ENCODE measurements around the gene PTGES.

The PTGES gene

DNA sequence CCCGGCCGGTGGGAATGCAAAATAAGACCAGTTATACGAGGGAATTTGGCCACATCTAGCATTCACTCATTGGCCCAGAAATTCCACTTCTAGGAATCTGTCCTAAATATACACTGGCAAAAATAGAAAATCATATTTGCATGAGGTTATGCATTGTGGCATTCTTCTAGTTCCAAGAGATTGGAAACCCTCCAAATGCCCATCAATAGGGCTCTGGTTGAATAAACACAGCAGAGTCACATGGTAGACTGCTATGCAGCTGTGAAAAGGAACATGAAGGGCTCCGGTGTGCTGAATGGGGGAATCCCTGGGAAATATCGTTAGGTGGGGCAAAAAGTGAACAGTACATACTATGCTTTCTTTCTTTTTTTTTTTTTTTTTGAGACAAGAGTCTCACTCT lies 36.8 kb downstream of the PTGES start:
- DNase-seq, result peak; percentile 92

DNA sequence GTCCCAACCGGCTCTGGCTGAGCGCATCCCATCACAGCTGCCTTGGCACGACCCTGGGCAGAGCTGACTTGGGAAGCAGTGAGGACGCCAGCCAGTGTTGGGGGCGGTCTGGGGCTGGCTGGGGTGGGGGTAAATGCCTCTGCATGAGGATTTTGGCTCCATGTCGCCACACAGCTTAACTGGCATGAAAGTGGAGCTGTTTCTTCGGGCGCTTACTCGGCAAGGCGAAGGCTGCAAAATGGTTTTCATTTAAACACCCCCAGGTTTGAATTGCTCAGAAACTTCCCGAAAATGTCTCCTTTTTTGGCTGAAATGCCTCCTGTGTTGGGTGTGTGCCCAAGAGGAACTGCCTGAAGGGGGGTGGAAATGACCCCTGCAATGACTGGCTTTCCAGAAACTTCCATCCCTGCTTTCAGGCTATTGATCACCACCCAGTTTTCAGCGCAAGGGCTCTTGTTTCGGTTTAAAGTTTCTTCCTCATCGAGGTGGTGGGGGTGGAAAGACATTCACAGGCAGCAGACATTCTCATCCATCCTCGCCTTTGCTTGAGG lies 38.3 kb downstream of the PTGES start:
- peak; percentile 42 for DNase-seq

DNA sequence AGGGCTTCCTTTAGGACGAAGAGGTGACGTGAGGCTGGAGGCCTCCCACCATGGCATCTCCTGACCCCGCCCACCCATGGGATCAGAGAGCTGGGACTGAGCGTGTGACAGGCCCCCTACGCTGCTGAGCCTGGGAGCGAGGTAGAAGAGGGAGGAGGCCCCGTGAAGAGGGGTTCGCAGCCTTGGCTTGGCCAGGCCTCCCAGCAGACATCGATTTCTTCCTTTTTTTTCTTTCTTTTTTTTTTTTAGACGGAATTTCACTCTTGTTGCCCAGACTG lies 39.5 kb downstream of the PTGES start:
- DNase-seq, result no peak

DNA sequence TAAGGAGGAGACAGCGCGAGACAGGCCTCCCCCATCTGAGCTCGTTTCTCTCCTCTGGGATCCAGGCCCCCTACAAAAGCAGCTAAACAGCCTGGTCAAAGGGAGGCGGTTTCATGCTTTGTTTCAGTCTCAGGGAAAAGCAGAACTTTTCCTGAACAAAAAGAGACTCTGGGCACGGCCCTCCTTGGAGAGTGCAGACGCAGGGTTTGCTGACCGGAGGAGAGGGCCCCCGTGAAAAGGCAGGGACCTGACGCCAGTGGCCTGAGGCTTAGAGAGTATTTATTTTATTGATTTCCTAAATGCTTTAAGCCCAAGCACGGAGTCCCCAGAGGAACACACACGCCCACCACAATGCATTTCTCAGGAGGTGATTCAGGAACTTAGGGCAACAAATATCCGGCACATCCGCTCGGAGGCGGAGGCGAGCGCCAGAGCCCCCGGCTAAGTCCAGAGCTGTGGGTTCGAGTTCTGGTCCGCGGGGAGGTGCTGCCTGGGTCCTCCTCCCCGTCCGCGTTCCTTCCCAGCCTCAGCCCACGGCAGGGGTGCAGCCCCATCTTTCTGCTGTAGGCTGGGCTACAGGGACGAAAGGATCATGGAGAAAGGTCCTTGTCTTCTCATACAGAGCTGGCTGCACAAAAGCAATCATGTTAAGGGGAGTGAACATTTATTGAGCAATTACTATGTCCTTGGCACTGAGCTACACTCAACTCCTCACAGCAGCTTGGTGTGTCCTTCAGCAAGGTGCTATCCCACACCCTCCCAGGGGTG lies 40.0 kb downstream of the PTGES start:
- DNase-seq, result peak; percentile 95

DNA sequence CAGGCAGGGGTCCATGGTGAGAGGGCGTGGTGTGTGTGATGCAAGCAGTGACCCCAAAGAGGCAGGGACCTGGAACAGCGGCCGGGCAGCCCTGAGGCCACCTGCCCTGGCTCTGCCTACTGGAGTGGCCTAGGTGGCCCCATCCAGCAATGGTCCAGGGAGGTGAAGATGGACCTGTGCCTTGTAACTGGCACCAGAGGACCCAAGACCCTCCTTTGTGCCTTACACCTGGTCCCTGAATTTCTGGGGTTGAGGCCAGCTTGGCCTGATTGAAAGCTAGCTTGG lies 42.7 kb downstream of the PTGES start:
- DNase-seq, result no peak

DNA sequence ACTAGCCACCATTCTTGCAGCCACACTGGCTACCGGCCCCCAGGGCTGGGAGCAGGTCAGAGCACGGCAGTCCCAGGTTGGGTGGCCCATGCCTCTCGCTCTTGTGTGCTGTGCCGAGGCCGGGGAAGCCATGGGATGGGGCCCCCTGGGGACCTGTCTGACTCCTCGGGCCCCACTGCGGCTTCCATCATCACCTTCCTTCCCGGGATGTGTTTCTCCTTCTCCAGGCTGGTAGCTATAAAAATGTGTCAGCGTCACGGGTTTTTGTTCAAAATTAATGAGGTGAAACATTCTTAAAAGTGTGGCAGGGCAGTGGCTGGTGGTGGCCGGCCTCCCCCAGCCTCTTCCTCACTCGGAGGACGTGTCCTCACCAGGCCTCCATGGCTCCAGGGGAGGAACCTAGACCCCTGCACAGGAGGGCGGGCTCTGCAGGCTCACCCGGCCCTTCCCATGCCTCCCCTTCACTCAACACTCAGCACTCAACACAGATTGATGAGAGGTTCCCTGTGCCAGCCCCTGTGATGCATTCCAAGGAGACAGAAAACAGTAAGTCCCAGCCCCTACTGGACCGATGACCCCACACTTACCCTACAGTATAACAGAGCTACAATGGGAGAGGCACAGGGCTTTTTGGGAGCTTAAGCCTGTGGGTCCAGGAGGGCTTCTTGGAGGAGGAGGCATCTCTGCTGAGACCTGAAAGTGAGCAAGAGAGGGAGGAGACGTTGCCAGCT lies 43.2 kb downstream of the PTGES start:
- DNase-seq, result no peak

DNA sequence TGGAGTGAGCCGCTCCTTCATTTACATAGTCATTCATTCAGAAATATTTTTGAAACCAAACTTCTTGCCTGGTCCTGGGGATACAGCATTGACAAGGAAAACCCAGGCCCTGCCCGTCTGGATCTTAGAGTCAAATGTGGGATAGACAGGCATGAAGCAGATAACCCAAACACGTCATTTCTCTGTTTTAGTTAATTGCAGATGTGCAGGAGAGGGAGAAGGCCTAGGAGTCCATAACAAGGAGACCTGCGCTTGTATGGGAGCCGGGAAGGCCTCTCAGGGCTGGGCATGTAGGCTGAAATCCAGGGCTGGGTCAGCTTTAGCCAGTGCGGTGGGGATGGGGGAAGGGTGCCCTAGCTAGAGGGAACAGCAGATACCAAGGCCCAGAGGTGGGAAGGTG lies 44.0 kb downstream of the PTGES start:
- DNase-seq, result no peak

DNA sequence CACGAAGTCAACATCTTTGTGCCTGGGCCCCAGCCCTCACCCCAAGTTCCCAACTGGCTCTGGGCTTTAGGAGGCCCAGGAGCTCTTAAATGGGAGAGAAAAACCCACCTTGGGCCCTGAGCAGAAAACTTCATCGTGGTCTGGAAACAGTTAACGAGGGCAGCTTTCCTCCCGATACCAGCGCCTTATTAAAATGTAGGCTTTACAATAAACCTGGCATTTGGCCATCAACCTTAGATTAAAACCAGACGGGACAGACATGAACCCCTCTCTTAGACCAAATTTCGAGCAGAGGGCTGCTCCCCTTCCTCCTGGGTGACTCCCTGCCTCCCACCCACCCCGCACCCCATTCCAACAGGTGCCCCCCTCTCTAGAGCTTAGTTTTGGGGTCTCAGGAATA lies 48.0 kb downstream of the PTGES start:
- no peak for DNase-seq

DNA sequence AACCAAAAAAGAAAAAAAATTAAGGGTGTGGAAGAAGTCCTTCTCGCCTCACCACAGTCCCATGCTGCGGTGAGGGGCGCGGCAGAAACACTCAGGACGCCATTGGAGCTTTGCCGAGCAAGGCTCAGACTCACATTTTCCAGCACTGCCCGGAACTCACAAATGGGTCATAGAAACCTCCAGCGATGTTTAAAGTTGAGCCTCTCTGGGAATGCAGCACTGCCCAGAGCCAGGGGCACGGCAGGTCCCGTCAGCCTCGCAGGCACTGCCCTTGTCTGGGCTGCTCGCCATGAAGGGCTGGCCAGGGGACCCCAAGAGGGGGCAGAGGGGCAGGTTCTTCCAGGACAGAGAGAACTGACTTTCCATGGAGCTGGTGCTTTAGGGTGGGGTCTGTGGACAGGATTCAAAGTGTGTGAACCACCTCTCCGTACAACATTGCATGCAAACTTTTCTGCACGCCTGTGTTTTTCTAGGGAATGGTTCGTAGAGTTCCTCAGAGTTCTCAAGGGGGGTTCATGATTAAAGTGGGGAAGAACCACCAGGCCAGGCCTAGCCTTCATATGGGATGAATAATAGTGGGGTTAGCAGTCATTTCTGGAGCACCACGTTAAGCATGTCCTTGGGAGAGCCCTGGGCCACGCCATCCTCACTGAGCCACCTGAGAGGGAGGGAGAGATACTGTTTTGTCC lies 49.0 kb downstream of the PTGES start:
- DNase-seq, result peak; percentile 82

DNA sequence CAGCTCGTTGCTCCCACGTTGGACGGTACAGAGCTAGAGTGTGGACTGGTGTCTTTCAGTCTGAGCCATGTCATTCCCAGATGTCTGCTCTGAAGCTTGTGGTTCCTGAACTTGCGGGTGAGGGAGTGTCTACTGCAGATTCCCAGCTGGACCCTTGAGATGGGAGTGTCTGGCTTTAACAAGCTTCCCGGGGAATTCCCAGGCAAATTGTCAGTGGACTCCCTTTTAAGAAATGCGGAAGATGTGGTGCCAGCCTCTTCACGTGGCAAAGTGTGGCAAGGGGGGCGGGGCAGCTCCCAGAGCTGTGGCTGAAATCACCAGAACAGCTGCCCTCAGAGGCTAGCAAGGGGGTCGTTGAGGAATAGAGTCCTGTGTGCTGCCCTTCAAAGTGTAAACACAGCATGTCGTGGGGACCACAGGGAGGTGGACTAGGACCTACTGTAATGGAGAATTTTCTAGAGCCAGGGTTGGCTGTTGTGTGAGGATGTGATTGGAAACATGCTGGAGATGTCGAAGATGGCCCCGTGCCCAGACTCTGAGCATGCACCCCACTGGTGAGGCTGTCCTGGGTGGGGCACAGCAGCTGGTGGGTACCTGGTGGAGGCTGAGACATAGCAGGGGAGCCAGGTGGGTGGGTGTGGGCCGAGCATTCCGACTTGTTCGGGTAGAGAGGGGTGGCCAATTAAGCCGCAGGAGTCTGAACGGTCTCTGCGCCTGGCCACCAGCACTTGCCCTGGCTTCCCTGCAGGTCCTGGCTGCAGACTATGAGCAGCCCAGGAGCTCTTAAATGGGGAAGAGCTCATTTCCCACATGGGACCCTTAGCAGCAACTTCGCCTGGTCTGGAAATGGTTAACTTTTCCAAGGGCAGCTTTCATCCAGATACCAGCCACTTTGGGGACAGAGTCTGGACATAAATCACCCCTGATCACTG lies 50.0 kb downstream of the PTGES start:
- peak; percentile 96 for DNase-seq

DNA sequence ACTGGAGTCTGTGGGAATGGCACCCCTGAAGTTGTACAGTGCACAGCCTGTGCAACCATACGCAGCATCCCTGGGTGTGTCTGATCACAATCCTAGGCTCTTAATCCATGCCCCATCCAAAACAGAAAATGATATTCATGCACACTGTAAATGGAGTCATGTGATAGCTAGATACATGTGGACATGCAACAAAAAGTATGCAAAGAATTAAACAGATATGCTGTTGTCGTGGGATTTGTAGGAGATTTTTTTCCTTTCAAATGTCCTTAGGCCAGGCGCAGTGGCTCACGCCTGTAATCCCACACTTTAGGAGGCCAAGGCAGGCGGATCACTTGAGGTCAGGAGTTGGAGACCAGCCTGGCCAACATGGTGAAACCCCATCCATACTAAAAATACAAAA lies 51.3 kb downstream of the PTGES start:
- peak; percentile 47 for DNase-seq

DNA sequence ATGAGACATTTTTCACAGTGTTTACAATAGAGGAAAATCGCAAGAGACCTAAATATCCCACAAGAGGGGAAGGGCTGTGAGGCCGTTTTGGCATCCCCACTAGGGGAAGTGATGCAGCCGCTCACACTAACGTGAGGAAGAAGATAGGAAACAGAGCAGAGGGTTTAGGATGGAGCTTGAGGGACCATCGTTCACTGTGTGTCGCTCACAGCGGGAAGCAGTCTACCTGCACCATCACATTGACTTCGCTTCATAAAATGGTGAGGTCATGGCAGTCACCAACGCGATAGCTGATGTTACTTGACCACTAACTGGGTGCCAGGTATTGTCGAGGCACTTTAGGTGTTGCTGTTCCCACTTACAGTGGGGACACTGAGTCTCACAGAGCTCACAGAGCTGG lies 51.8 kb downstream of the PTGES start:
- DNase-seq, result no peak

DNA sequence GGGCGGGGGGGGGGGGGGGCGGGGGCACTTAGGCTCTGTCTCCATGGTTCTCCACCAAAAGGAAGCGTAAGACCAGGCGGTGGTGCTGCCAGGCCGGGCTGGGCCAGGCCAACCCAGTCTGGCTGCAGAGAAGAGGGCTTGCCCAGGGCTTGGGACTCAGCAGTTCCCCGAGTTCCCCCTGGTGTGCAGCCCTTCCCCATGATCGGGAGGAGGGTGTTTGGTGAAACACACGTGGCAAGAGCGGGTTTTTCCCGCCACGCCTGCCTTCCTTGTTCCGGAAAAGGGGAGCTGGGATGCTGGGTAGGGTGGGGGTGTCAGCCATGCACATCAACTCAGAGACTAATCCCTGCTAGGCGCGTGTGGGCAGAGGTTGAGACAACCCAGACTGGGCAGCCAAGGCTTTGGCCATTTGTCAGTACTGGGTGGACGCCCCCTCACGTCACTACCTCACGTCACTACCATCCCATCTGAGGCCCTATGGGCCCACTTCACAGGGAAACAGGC lies 54.5 kb downstream of the PTGES start:
- peak; percentile 72 for DNase-seq

DNA sequence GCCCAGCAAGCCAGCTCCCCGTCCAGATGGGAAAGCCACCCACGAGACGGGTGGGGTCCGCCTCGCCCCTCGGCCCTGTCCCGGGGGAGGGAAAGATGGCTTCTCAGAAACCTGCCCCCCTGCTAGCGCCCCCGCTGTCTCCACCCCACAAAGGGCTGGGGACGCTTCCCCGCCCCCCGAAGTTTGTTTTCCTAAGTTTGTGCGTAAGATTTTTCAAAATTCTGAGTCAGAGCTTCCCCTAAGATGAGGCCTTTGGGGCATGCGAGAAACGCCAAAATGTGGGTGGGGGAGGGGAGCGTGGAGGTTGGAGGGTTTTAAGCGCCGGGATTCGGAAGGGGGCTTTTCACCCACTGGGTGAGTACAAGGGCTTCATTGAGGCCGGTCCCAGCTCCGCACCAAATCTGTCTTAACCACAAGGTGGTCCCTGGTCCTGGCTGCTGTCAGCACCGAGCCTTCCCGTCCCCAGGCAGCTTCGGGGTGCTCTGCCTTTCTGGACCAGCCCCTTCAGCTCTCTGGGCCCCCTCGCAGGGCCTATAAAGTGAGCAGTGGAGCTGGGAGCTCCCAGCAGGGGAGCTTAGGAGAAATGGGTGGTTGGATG lies 55.1 kb downstream of the PTGES start:
- peak; percentile 97 for DNase-seq

DNA sequence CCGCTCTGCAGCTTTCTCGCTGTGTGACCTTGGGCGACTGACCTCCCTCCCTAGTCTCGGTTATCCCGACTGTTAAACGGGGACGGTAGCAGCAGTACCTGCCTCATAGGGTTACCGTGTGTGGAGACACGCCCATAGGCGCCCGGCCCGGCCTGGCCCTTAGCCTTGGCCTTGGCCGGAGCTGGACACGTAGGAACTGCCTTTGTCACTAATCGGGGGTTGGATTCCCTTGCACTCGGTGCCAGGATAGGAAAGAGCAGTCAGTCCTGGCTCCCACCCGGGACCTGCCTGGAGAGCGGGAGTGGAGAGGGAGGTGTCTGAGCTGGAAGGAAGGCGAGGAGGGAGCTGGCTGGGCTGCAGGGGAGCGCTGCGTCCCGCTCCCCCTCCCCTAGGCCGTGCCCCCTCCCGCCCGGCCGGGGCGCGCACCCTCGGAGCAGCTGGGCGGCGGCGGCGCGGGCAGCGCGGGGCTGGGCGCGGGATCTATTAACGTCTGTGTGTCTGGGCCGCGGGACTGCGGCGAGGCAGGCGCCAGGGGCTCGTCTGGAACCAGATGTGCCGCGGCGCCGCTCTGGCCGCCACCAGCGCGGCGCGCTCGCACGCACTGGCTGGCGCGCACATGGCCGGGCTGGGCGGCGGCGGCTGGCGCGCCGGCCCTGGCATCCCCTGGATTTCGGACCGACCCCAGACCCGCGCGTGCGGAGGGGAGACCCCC lies 55.7 kb downstream of the PTGES start:
- peak; percentile 85 for DNase-seq

DNA sequence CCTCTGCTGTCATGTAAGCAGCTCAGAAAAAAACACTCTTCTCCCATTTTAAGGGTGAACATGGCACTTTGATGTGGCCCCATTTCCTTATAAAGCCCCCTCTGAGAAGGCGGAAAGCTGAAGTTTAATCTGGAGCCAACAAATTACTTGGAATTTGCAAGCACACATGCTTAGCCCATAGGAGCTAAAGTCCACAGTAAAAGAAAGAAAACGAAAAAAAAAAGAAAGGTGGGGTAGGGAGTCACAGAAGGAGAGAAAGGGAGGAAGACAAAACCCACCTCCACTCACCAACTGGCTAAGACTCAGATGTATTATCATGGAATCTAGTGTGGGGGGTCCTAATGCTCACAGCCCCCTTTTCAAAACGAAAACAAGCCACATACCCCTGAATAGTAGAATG lies 57.0 kb downstream of the PTGES start:
- DNase-seq, result no peak

DNA sequence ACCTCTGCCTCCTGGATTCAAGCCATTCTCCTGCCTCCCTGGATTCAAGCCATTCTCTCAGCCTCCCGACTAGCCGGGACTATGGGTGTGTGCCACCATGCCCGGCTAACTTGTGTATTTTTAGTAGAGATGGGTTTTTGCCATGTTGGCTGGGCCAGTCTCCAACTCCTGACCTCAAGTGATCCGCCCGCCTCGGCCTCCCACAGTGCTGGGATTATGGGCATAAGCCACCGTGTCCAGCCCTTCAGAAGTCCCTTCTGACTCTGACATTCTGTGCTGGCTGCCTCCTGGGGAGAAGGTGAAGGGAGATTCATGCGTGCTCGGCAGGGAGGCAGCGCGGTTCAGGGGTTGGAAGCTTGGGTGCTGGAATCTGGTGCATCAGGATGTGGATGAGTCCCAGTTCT lies 58.6 kb downstream of the PTGES start:
- DNase-seq, result peak; percentile 53

DNA sequence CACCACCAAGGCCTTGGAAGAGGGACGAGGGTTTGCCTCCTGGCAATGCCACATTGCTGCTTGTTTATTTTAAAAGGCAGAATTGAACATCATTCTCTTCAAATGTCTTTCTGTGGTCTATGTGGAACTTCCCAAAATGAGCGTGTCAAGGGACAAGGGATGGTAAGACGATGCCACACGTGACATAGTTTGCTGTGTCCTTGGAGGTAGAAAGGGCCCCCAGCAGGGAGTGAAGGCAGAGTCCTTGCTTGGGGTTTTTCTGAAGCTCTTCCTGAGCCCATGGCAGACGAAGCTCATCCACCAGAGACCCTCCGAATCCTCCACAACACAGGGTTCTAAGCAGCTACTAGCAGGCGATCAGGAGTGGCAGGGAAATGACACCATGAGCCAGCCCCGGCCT lies 59.1 kb downstream of the PTGES start:
- DNase-seq, result no peak

DNA sequence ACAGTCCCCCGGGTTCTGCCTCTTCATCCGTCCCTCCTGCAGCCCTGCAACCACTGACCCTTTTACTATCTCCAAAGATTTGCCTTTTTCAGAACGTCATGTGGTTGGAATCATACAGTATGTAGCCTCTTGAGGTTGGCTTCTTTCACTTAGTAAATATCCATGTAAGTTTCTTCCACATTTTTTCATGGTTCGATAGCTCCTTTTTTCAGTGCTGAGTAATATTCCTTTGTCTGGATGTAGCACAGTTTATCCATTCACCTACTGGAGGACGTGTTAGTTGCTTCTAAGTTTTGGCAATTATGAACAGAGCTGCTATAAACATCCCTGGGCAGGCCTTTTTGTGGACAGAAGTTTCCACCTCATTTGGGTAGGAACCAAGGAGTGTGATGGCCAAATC lies 60.3 kb downstream of the PTGES start:
- no peak for DNase-seq

Data from fibroblast of skin of back (primary cell).